SK-N-SH (cell line): ENCODE measurements around the gene ACTN4. TPM values are rescaled to one million over a fixed set of nuclear protein-coding genes. Genes with fewer than 3 reads are reported as not detected.
A peak's percentile ranks its signal among the peaks of the same experiment; 100 is the strongest.

Experiments
- EP300 ChIP-seq, 2 experiments: IDR thresholded peaks; 2 replicates each; pipeline versions ENCODE4 v1.4.0 to v1.6.1; 2012; ENCODE audit warnings: borderline replicate concordance in 1 of 2, low read depth in 1 of 2, low read length in 1 of 2
- EZH2phosphoT487 ChIP-seq: fragments of 200-600 bp; sonication (generic); IDR thresholded peaks from 2 replicates; pipeline ENCODE4 v1.6.1; 2017; ENCODE audit warnings: low read depth, mixed run types, mild to moderate bottlenecking, antibody characterized with exemption, moderate library complexity, borderline replicate concordance
- FOXJ3 ChIP-seq: sonication (generic); formaldehyde crosslinking; IDR thresholded peaks from 2 replicates; pipeline ENCODE4 v1.5.1; 2020; ENCODE audit warnings: mild to moderate bottlenecking, missing genetic modification reagents
- GABPA ChIP-seq: IDR thresholded peaks from 2 replicates; pipeline ENCODE4 v1.4.0; 2012; ENCODE audit warnings: low read depth, mild to moderate bottlenecking
- GATA2 ChIP-seq: sonication (generic); formaldehyde crosslinking; IDR thresholded peaks from 2 replicates; pipeline ENCODE4 v1.5.0; 2020; ENCODE audit warnings: mild to moderate bottlenecking, missing genetic modification reagents
- IRF3 ChIP-seq: fragments of 150-350 bp; IDR thresholded peaks from 2 replicates; pipeline ENCODE4 v1.6.1; 2016; ENCODE audit warnings: mild to moderate bottlenecking, low read depth, low read length
- JUND ChIP-seq: IDR thresholded peaks from 2 replicates; pipeline ENCODE4 v1.4.0; 2012
- MAX ChIP-seq: IDR thresholded peaks from 2 replicates; pipeline ENCODE4 v1.4.0; 2012; ENCODE audit warnings: low read depth
- MXI1 ChIP-seq: IDR thresholded peaks from 2 replicates; pipeline ENCODE4 v1.6.1; 2012; ENCODE audit warnings: mild to moderate bottlenecking, low read depth, low read length, improper control_type of control experiment
- NRF1 ChIP-seq: IDR thresholded peaks from 2 replicates; pipeline ENCODE4 v1.6.1; 2012; ENCODE audit warnings: low read depth, mild to moderate bottlenecking, low read length
- RAD21 ChIP-seq: IDR thresholded peaks from 2 replicates; pipeline ENCODE4 v1.6.1; 2012; ENCODE audit warnings: mild to moderate bottlenecking, low read length
- REST ChIP-seq: IDR thresholded peaks from 2 replicates; pipeline ENCODE4 v1.6.1; 2012; ENCODE audit warnings: mild to moderate bottlenecking, low read depth, low read length, moderate library complexity
- RFX5 ChIP-seq: IDR thresholded peaks from 2 replicates; pipeline ENCODE4 v1.6.1; 2012; ENCODE audit warnings: mild to moderate bottlenecking, improper control_type of control experiment, low read length
- SIN3A ChIP-seq: IDR thresholded peaks from 2 replicates; pipeline ENCODE4 v1.6.1; 2012; ENCODE audit warnings: low read depth, mild to moderate bottlenecking, low read length, moderate library complexity, borderline replicate concordance
- TAF1 ChIP-seq: IDR thresholded peaks from 2 replicates; pipeline ENCODE4 v1.6.1; 2012; ENCODE audit warnings: low read depth, mild to moderate bottlenecking, low read length, moderate library complexity, borderline replicate concordance
- TCF12 ChIP-seq: IDR thresholded peaks from 2 replicates; pipeline ENCODE4 v1.4.0; 2012
- TEAD4 ChIP-seq: IDR thresholded peaks from 2 replicates; pipeline ENCODE4 v1.4.0; 2012; ENCODE audit warnings: mild to moderate bottlenecking, borderline replicate concordance; ENCODE audit not compliant: insufficient read depth
- USF1 ChIP-seq: IDR thresholded peaks from 2 replicates; pipeline ENCODE4 v1.4.0; 2012; ENCODE audit warnings: low read depth, borderline replicate concordance
- USF2 ChIP-seq: fragments of 150-350 bp; IDR thresholded peaks from 2 replicates; pipeline ENCODE4 v1.6.1; 2017; ENCODE audit warnings: antibody characterized with exemption, low read length, low read depth, borderline replicate concordance
- ZBTB33 ChIP-seq: IDR thresholded peaks from 2 replicates; pipeline ENCODE4 v1.4.0; 2012; ENCODE audit warnings: low read depth, borderline replicate concordance
- polyA plus RNA-seq, 3 experiments: library from polyadenylated mRNA; depleted of rRNA; stranded (reverse); fragments of >200 nt; gene quantifications; 2 replicates each; pipeline ENCODE4 v1.2.3, GENCODE V29; 2012

Gene ACTN4
- polyA plus RNA-seq, 1 of the 3 experiments (the other 2 are of a cell fraction): 598 TPM

- TF ChIP-seq GABPA: peak; percentile 98
- no peak for TF ChIP-seq FOXJ3 (CRISPR knock-in tag)
- no peak for TF ChIP-seq RAD21
- TF ChIP-seq ZBTB33: no peak
- no peak for TF ChIP-seq RFX5
- peak; percentile 65 for TF ChIP-seq TAF1
- TF ChIP-seq SIN3A: peak; percentile 88; the same call in 1 of the 2 replicates
- TF ChIP-seq GATA2 (CRISPR knock-in tag): no peak
- peak; percentile 100 for TF ChIP-seq MXI1
- 0 out of 4 replicates have a peak, but pooled peaks of 1 of the 2 experiments have one; percentile 12 for TF ChIP-seq EP300 (IDR thresholded peaks at IDR 0.05; ENCODE audit: borderline replicate concordance in 1 of 2, low read depth in 1 of 2, low read length in 1 of 2)
- TF ChIP-seq MAX: peak; percentile 96
- TF ChIP-seq JUND: no peak
- TF ChIP-seq EZH2phosphoT487: no peak
- peak; percentile 98 for TF ChIP-seq USF1
- peak; percentile 94 for TF ChIP-seq NRF1
- TF ChIP-seq REST: no peak
- TF ChIP-seq TEAD4: no peak
- no peak for TF ChIP-seq TCF12
- peak; percentile 82 for TF ChIP-seq USF2
- TF ChIP-seq IRF3: no peak
Measured at GRCh38 chr19:38618590-38619360, 28.7 kb upstream of the ACTN4 start, which contains the start of gene EIF3K (continued).
